Raji (cell line): Measurements from ENCODE around the gene FRAS1.

ENCODE experiments used
- POLR2A ChIP-seq: IDR thresholded peaks from 2 replicates; pipeline ENCODE4 v1.6.1; 2011; ENCODE audit warnings: low read depth, low read length, control low read depth; ENCODE audit not compliant: insufficient read depth

Gene FRAS1

GRCh38 chr4:78184584-78184983, 127.5 kb downstream of the FRAS1 start:
- TF ChIP-seq POLR2A = no peak

DNA sequence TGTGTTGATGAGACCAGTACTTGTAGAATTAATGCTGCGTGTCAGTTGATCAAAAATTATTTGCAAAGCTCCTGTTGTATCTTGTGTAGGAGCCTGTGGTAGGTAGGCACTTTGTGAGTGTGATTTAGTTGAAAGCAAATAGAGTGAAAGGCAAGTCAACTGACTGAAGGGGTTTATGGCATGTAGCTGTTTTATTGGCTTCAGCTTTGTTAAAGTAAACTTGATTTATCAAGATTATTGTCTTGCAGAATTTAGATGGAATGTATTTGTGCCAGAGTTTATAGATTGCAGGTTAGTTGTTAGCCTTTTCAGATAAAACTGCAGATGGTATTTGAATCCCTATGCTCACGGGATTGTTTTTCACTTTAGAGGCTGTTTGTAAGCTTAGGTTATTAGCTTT, 128.0 kb downstream of the FRAS1 start:
- TF ChIP-seq POLR2A = no peak

- TF ChIP-seq POLR2A = no peak
Measured at GRCh38 chr4:78186597-78187543, 129.7 kb downstream of the FRAS1 start.

DNA sequence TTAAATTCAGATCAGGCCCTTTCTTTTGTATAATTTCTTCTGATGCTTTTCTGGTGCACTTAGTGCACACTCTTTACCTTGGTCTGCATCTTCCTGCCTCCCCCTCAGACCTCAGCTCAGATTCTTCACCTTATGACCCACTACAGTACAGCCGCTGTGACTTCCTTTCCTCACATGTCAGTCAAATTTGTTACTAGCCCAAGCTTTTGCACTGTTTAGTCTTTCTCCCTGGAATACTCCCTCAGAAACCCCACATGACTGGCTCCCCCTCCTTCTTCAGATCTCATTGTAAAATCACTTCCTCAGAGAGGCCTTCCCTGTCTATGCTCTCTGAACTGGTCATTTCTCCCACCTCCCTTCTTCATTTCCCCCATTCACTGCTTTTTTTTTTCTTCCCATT, 132.9 kb downstream of the FRAS1 start:
- no peak for TF ChIP-seq POLR2A

GRCh38 chr4:78190595-78190994, 133.5 kb downstream of the FRAS1 start:
- TF ChIP-seq POLR2A = no peak

DNA sequence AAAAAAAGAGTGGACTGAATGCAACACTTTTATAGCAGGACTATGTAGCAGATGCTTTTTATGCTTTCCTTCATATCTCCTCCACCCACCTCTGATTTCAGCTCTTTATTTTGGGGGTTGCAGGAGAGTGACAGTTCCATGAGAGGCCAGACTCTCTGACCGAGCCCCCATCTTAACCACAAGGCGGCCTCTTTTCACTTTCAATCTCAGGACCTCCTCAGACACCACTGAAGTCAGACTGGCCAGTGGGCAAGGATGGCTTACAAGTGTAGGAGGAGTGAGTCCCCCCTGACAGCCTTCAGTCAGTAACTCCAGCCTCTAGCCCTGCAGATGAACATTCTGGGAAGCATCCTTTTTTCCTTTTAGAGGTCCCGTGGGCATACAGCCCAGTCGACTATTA, 140.8 kb downstream of the FRAS1 start:
- TF ChIP-seq POLR2A = no peak

GRCh38 chr4:78199984-78200383, 142.9 kb downstream of the FRAS1 start:
- no peak for TF ChIP-seq POLR2A

DNA sequence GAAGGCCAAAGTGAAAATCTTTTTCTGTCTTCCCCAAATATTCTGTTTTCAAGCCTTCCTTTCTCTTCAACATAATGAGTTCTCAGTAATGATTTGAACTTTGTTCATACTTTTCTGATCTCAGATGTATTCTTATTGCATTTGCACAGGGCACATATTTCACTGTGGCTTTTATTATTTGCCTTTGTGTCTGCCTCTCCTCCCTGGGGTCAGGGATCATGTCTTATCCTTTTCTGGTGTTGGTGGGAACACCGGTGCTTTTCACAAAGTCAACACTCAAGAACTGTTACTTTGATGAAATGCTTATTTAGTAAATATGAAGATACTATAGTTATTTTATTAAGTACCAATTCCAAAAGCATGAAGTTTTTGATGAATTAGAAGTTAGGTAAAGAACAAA, 143.8 kb downstream of the FRAS1 start:
- no peak for TF ChIP-seq POLR2A

- TF ChIP-seq POLR2A = no peak
Measured at GRCh38 chr4:78204176-78204575, 147.1 kb downstream of the FRAS1 start.

GRCh38 chr4:78205591-78205990, 148.5 kb downstream of the FRAS1 start:
- no peak for TF ChIP-seq POLR2A

- no peak for TF ChIP-seq POLR2A
Measured at GRCh38 chr4:78207541-78207940, 150.4 kb downstream of the FRAS1 start.

DNA sequence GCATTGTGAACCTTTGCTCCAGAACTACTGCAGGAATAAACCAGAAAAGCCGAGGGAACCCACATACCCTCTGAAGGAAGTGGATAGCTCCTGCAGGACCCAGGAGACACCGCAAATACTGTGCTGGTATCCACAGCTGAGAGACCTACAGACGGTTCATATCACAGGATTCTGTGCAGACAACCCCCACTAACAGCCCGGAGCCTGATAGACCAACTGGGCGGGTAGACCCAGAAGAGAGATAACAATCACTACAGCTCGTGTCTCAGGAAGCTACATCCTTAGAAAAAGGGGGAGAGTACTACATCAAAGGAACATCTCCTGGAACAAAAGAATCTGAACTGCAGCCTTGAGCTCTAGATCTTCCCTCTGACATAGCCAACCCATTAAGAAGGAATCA, 150.8 kb downstream of the FRAS1 start:
- no peak for TF ChIP-seq POLR2A

DNA sequence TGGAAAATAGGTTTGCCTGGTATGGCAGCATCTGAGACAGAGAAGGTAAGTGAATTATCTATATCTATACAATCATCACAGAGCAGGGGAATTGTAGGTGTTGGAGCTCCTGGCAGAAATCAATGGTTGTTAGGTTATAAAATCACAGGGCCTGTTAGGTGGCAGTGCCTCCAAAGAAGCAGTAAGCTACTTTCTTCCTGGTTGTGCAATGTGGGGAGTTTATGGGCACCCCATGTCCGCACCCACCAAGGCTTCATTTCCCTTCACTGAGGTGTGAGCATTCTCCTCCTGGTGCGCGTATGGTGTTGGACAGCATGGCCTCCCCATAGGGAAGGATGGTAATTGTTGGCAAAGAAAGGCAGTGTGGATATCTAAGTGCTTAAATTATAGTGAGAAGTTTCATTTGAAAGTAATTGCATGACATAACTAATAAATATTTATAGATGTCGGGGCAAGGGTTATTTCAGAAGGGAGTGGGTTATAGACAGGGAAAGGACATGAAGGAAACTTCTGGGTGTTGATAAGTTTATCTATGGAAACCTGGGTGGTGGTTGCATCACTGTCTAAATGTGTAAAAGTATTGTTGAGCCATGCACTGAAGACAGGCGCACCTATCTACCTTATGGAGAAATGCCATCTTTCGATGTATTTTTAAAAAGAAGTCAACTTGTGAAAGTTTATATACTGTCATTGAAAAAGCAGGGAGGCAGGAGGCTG, 153.7 kb downstream of the FRAS1 start:
- TF ChIP-seq POLR2A = no peak

GRCh38 chr4:78213218-78213617, 156.1 kb downstream of the FRAS1 start:
- no peak for TF ChIP-seq POLR2A

DNA sequence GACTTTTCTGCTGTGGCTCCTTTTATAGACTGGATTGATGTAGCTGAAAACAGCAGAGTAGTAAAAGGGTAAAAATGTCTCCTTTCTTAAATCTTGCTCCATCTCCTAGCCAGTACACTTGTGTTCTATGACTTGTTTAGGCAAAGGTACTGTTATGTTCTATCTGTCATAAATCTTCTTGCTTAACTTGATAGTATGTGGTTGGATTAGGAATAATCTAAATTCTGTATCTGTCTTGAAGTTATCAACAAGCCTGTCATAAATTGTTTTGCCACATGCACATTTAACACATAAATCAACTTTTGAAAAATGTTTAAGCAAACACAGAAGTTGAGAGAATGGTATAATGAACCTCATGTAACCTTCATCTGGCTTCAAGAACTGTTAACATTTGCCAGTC, 157.0 kb downstream of the FRAS1 start:
- TF ChIP-seq POLR2A = no peak

GRCh38 chr4:78217557-78217956, 160.4 kb downstream of the FRAS1 start:
- no peak for TF ChIP-seq POLR2A

DNA sequence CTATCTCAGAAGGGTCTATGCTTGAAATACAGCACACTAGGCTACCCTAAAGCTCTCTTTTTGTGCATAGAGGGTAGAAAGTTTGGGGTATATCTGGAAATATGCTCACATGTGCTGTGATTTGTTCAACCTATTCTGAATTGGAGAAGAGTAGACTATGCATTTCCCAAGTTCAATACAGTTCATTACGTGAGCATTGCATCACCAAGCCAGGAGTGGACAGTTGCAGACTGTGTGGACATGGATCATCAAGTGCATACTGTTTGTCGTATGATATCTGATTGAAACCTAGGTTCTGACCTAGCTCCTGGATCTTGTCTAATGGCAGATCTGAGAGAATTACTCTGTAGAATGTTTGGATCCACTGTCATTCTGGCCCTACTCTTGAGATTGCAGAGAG, 161.1 kb downstream of the FRAS1 start:
- TF ChIP-seq POLR2A = no peak

DNA sequence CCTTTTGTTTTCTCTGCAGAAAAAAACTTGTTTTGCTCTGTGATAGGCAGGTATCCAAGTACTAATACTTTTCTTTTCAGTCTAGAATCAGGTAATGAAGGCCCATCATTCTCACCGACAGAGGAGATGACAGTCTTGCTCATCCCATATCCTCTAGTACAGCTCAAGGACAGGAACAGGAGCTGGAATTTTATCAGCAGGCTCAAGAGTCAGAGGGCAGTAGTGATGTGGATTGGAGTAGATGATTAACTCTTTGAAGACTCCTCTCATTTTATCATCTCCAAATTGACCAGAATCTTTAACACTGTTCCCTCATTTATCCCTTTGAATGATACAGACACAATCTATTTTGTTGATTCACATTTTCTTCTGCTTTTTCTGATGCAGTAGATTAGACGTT, 162.7 kb downstream of the FRAS1 start:
- TF ChIP-seq POLR2A = no peak
